Activated naive CD8-positive, alpha-beta T cell treated with anti-CD3 and anti-CD28 coated beads, Interleukin-2, amount 50 U/mL, for 24 hours (primary cell): ENCODE results near the gene RTP1.

Experiments used
- ATAC-seq: fragments of 150-1000 bp; cut with Tn5 transposase; one replicate; pipeline ENCODE4 v1.10.0; 2021
- DNase-seq: peaks from one replicate; pipeline ENCODE4 v3.0.0; 2021
- H3K27ac Mint-ChIP-seq: one replicate; pipeline ENCODE4 v1.8.0; 2021; ENCODE audit warnings: mild to moderate bottlenecking, mixed read lengths
- H3K27me3 Mint-ChIP-seq: one replicate; pipeline ENCODE4 v1.8.0; 2021; ENCODE audit warnings: mixed read lengths
- H3K36me3 Mint-ChIP-seq: one replicate; pipeline ENCODE4 v1.8.0; 2021; ENCODE audit warnings: low read depth, mixed read lengths
- H3K4me1 Mint-ChIP-seq: one replicate; pipeline ENCODE4 v1.8.0; 2021; ENCODE audit warnings: mixed read lengths
- H3K4me3 Mint-ChIP-seq: one replicate; pipeline ENCODE4 v1.8.0; 2021; ENCODE audit warnings: mild to moderate bottlenecking, moderate library complexity, mixed read lengths
- H3K9me3 Mint-ChIP-seq: one replicate; pipeline ENCODE4 v1.8.0; 2021; ENCODE audit warnings: mixed read lengths

RTP1 gene

DNA sequence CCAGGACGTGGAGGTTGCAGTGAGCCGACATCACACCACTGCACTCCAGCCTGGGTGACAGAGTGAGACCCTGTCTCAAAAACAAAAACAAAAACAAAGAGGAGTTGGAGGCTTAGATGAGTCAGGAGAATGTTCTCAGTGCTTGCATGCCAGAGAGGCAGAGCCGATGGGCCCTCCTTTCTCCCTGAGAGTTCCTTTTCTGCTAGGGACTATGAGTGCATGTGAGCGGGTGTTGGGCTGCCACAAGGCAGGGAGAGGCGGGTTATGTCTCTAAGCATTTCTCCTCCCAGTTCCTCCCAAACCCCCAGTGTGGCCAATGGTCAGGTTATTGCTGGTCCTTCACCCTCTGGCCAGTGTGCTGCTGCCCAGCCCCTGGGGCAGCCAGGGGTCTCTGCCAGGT, 45.1 kb downstream of the RTP1 start:
- Mint-ChIP-seq H3K4me1 (peaks cover 3% of the 10 kb centered on the region), H3K36me3 (no peaks in the 10 kb centered on the region), H3K9me3 (peaks cover 5% of the 10 kb centered on the region), H3K27ac (no peak overlapping the region), H3K27me3 (no peaks in the 10 kb centered on the region), H3K4me3 (no peak overlapping the region)
- DNase-seq (no peak), ATAC-seq (no peak)

DNA sequence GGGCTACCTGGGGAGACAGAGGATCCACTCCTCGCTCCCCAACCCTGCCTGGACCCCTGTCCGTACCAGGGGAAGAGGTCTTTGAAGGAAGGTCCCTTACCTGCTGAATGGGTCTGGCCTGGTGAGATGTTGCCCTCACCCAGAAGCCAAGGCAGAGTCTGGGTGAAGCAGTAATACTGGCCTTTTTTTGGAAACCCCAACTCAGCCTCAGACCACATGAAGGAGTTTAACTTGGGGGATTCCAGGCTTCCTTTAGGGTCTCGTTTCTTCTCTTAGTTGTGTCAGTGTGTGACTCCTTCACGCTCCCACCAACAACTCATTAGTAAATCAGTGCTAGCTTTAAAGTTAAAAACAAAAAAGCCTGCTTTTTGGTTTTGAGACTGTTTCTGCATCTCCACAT, 45.6 kb downstream of the RTP1 start:
- Mint-ChIP-seq H3K27ac (no peak overlapping the region), H3K9me3 (peaks cover 5% of the 10 kb centered on the region), H3K4me1 (peaks cover 3% of the 10 kb centered on the region), H3K27me3 (no peaks in the 10 kb centered on the region), H3K36me3 (no peaks in the 10 kb centered on the region), H3K4me3 (no peak overlapping the region)
- DNase-seq (no peak), ATAC-seq (no peak)

DNA sequence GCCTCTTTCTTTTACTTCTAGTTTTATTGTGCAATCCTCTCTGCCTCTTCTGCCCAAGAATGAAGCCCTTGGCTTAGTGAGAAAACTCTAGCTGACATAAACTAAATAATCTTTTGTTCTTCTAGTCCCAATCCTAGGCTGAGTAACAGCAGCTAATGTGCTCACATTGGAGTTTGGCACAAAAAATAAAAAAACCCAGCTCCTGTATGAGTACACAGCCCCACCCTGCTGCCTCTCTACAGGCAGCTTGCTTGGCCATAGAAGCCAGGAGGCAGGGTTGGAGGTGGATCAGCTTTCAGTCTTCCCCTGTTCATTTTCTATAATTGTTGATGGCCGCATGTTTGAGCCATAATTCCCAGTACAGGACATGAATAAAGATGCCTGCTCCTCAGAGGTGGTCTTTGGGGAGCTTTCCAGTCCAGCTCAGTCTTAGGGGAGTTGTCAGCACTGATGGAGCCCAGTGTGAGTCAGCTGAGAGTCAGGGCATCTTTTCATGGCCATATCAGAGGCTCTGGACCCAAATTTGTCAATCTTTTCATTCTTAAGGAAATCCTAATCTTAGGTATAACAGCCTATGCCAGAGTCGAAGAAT, 46.7 kb downstream of the RTP1 start:
- Mint-ChIP-seq H3K27me3 (peaks cover 2% of the 10 kb centered on the region), H3K36me3 (no peaks in the 10 kb centered on the region), H3K9me3 (peaks cover 5% of the 10 kb centered on the region), H3K4me3 (no peak overlapping the region), H3K27ac (no peak overlapping the region), H3K4me1 (peaks cover 3% of the 10 kb centered on the region)
- DNase-seq (no peak), ATAC-seq (no peak)

DNA sequence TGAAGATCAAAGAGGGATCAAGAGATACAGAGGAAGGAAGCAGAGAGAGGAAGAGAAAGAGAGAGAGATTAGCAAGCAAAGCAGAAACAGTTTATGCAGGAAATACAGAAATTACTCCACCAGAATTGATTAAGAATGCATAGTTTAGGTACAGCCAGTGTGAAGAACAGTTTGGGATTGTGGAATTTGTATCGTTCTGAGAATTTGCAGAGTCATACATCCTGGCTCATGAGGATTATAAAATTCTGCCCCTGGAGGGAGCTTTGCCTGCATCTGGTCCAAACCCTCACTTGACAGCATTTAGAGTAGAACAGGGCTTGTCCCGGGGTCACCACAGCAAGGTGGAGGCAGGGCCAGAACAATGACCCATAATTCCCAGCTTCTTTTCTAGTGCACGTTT, 50.1 kb downstream of the RTP1 start:
- Mint-ChIP-seq H3K36me3 (no peaks in the 10 kb centered on the region), H3K27me3 (peaks cover 4% of the 10 kb centered on the region), H3K4me3 (no peak overlapping the region), H3K4me1 (peaks cover 3% of the 10 kb centered on the region), H3K27ac (no peak overlapping the region), H3K9me3 (no peaks in the 10 kb centered on the region)
- ATAC-seq (no peak), DNase-seq (no peak)
